ENCODE results near the gene OR6Y1.

DNA sequence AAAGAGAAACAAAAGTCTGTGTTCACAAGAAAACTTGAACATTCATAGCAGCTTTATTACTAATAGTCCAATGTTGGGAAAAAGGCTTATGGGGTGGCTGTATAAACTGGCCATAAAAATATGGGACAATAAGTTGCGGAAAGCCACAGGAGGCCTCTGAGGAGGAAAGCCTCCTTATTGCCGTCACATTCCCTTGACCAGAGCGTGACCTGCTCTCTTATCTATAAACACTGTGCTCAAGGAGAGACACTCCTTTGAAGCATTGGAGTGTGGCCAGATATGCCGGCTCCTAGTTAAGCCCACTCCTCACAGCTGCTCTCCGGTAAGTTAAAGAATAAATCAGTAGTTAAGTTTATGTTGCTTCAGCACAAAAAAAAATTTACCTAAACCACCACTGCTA is 19.7 kb downstream of the OR6Y1 start:
- TF ChIP-seq POLR2A (IDR thresholded peaks at IDR 0.05; ENCODE audit: low read depth, low read length) = no peak
- no peak for TF ChIP-seq POLR2AphosphoS5 (IDR thresholded peaks at IDR 0.05; ENCODE audit: low read depth, low read length)
- TF ChIP-seq TAF1 (IDR thresholded peaks at IDR 0.05; ENCODE audit: low read depth, low read length) = no peak
